Activated CD4-positive, alpha-beta T cell treated with anti-CD3 and anti-CD28 coated beads, Interleukin-2, amount 10 ng/mL, durations not matched to agents 7 days and 5 days (primary cell): ENCODE results near the gene BIRC3. TPM values are rescaled to one million over a fixed set of nuclear protein-coding genes. Genes with fewer than 3 reads are reported as not detected.
"Not testable (repeated sequence)": the region's sequence is repeated elsewhere in the genome, so short reads cannot be mapped to it uniquely, and the experiment has no call there.

Experiments
- CTCF ChIA-PET: fragments of 350-600 bp; sonication (Branson Sonifier 250); formaldehyde crosslinking; loops from one replicate; lab custom pipeline; 2021; ENCODE audit warnings: antibody characterized with exemption; lab: Charles Lee
- POLR2A ChIA-PET: fragments of 350-600 bp; sonication (Branson Sonifier 250); formaldehyde crosslinking; loops from one replicate; lab custom pipeline; 2021; ENCODE audit warnings: antibody characterized with exemption; lab: Charles Lee
- DNase-seq: peaks from one replicate; pipeline ENCODE4 v3.0.0-alpha.2; 2020
- H3K27ac Mint-ChIP-seq: one replicate; pipeline ENCODE4 v1.8.0; 2021; ENCODE audit warnings: mild to moderate bottlenecking, moderate library complexity, mixed read lengths
- H3K27me3 Mint-ChIP-seq: one replicate; pipeline ENCODE4 v1.8.0; 2021; ENCODE audit warnings: mixed read lengths
- H3K36me3 Mint-ChIP-seq: one replicate; pipeline ENCODE4 v1.8.0; 2021; ENCODE audit warnings: low read depth, mixed read lengths
- H3K4me1 Mint-ChIP-seq: one replicate; pipeline ENCODE4 v1.8.0; 2021; ENCODE audit warnings: mixed read lengths
- H3K4me3 Mint-ChIP-seq: one replicate; pipeline ENCODE4 v1.8.0; 2021; ENCODE audit warnings: mild to moderate bottlenecking, moderate library complexity, mixed read lengths
- H3K9me3 Mint-ChIP-seq: one replicate; pipeline ENCODE4 v1.8.0; 2021; ENCODE audit warnings: mixed read lengths
- total RNA-seq, 2 experiments: library from RNA; stranded (reverse); gene quantifications; one replicate each; pipeline ENCODE4 v1.2.3, GENCODE V29; 2021

The BIRC3 gene
- total RNA-seq, 2 experiments from 2014 or later, result 33.1 to 39.6 TPM

- not testable (repeated sequence) for DNase-seq, H3K9me3 Mint-ChIP-seq, H3K4me3 Mint-ChIP-seq, H3K27ac Mint-ChIP-seq, H3K27me3 Mint-ChIP-seq
- Mint-ChIP-seq H3K36me3 (peaks cover 16% of the 10 kb centered on the region), H3K4me1 (peaks cover 17% of the 10 kb centered on the region)
- ChIA-PET POLR2A (interaction anchor here (1.4 kb wide), 1 partner anchor 272 kb away, joined by 4 read pairs; no protein-coding TSS in a partner anchor), CTCF (interaction anchor here (0.8 to 2.8 kb wide), 27 partner anchors 7 to 325 kb away, joined by 3 to 19 read pairs (median 5); partner anchors contain the start of gene BIRC3)
Observed at GRCh38 chr11:102341311-102341710, 24.0 kb downstream of the BIRC3 start.

GRCh38 chr11:102341844-102342318 lies 24.6 kb downstream of the BIRC3 start:
- peak; percentile 85 for DNase-seq
- Mint-ChIP-seq H3K9me3 (no peaks in the 10 kb centered on the region), H3K4me1 (peaks cover 17% of the 10 kb centered on the region), H3K27ac (no peak overlapping the region), H3K36me3 (peaks cover 14% of the 10 kb centered on the region), H3K27me3 (no peaks in the 10 kb centered on the region), H3K4me3 (no peak overlapping the region)
- ChIA-PET CTCF (interaction anchor here (0.7 to 2.8 kb wide), 31 partner anchors 8 to 325 kb away, joined by 3 to 19 read pairs (median 4); partner anchors contain the start of gene BIRC3), POLR2A (interaction anchor here (1.4 kb wide), 1 partner anchor 271 kb away, joined by 4 read pairs; no protein-coding TSS in a partner anchor)

- no peak overlapping the region for H3K27ac Mint-ChIP-seq
- no peak for DNase-seq
- CTCF ChIA-PET, result interaction anchor here (0.7 to 1.4 kb wide), 4 partner anchors 56 to 427 kb away, joined by 3 to 16 read pairs (median 3); no protein-coding TSS in a partner anchor
- H3K36me3 Mint-ChIP-seq, result peaks cover 6% of the 10 kb centered on the region
- peaks cover 26% of the 10 kb centered on the region for H3K4me1 Mint-ChIP-seq
- POLR2A ChIA-PET, result interaction anchor here (0.7 kb wide), 1 partner anchor 40 kb away, joined by 3 read pairs; no protein-coding TSS in a partner anchor
- H3K27me3 Mint-ChIP-seq, result no peaks in the 10 kb centered on the region
- no peaks in the 10 kb centered on the region for H3K9me3 Mint-ChIP-seq
- H3K4me3 Mint-ChIP-seq, result no peak overlapping the region
Observed at GRCh38 chr11:102343809-102344208, 26.5 kb downstream of the BIRC3 start.

GRCh38 chr11:102345904-102346303 lies 28.6 kb downstream of the BIRC3 start:
- DNase-seq, result no peak
- Mint-ChIP-seq H3K27me3 (no peaks in the 10 kb centered on the region), H3K4me1 (peaks cover 31% of the 10 kb centered on the region), H3K27ac (peak overlapping the region; percentile 99), H3K36me3 (peaks cover 15% of the 10 kb centered on the region), H3K4me3 (peak overlapping the region; percentile 91), H3K9me3 (no peaks in the 10 kb centered on the region)
- CTCF ChIA-PET, result interaction anchor here (1.0 kb wide), 1 partner anchor 14 kb away, joined by 3 read pairs; no protein-coding TSS in a partner anchor
- POLR2A ChIA-PET, result no interaction called here

- DNase-seq, result no peak
- Mint-ChIP-seq H3K9me3 (no peaks in the 10 kb centered on the region), H3K4me1 (peaks cover 34% of the 10 kb centered on the region), H3K27ac (peak overlapping the region; percentile 99), H3K36me3 (peaks cover 19% of the 10 kb centered on the region), H3K27me3 (no peaks in the 10 kb centered on the region), H3K4me3 (peak overlapping the region; percentile 91)
- ChIA-PET CTCF (interaction anchor here (1.0 kb wide), 1 partner anchor 14 kb away, joined by 3 read pairs; no protein-coding TSS in a partner anchor), POLR2A (no interaction called here)
Observed at GRCh38 chr11:102346456-102346747, 29.1 kb downstream of the BIRC3 start.

GRCh38 chr11:102346748-102347461 lies 29.6 kb downstream of the BIRC3 start, which contains the start of gene BIRC2:
TSS of gene BIRC2 (plus strand) at chr11:102347214. CDS start at chr11:102349855, 2,641 bp downstream.
- Mint-ChIP-seq H3K27ac (peak within 1 kb of the TSS; percentile 99), H3K36me3 (peaks cover 24% of the 10 kb centered on the region), H3K4me1 (peaks cover 32% of the 10 kb centered on the region), H3K27me3 (no peaks in the 10 kb centered on the region), H3K4me3 (peak within 1 kb of the TSS; percentile 91), H3K9me3 (no peaks in the 10 kb centered on the region)
- CTCF ChIA-PET, result interaction anchor here (1.0 kb wide), 1 partner anchor 13 kb away, joined by 3 read pairs; no protein-coding TSS in a partner anchor
- DNase-seq, result peak; percentile 93
- POLR2A ChIA-PET, result no interaction called here

- Mint-ChIP-seq H3K4me3 (peak overlapping the region; percentile 91), H3K36me3 (peaks cover 28% of the 10 kb centered on the region), H3K9me3 (no peaks in the 10 kb centered on the region), H3K27me3 (no peaks in the 10 kb centered on the region), H3K27ac (peak overlapping the region; percentile 99), H3K4me1 (peaks cover 30% of the 10 kb centered on the region)
- ChIA-PET POLR2A (no interaction called here), CTCF (interaction anchor here (1.7 to 3.0 kb wide), 2 partner anchors 13 to 54 kb away, joined by 5 to 17 read pairs; no protein-coding TSS in a partner anchor)
- peak; percentile 24 for DNase-seq
Observed at GRCh38 chr11:102347462-102348370, 30.4 kb downstream of the BIRC3 start.

GRCh38 chr11:102357116-102357515 lies 39.8 kb downstream of the BIRC3 start:
- ChIA-PET CTCF (no interaction called here), POLR2A (no interaction called here)
- Mint-ChIP-seq H3K9me3 (peaks cover 26% of the 10 kb centered on the region), H3K4me1 (peaks cover 47% of the 10 kb centered on the region), H3K36me3 (peaks cover 82% of the 10 kb centered on the region), H3K4me3 (no peak overlapping the region), H3K27me3 (no peaks in the 10 kb centered on the region), H3K27ac (no peak overlapping the region)
- DNase-seq, result no peak

GRCh38 chr11:102359372-102359771 lies 42.1 kb downstream of the BIRC3 start:
- Mint-ChIP-seq H3K4me3 (no peak overlapping the region), H3K27me3 (no peaks in the 10 kb centered on the region), H3K4me1 (peaks cover 54% of the 10 kb centered on the region), H3K36me3 (peaks cover 86% of the 10 kb centered on the region), H3K9me3 (peaks cover 24% of the 10 kb centered on the region), H3K27ac (no peak overlapping the region)
- ChIA-PET CTCF (interaction anchor here (0.6 to 2.8 kb wide), 6 partner anchors 10 to 254 kb away, joined by 3 to 17 read pairs (median 4); no protein-coding TSS in a partner anchor), POLR2A (no interaction called here)
- no peak for DNase-seq

GRCh38 chr11:102360681-102361080 lies 43.4 kb downstream of the BIRC3 start:
- Mint-ChIP-seq H3K4me1 (peaks cover 51% of the 10 kb centered on the region), H3K27ac (peak overlapping the region; percentile 87), H3K27me3 (no peaks in the 10 kb centered on the region), H3K9me3 (peaks cover 21% of the 10 kb centered on the region), H3K4me3 (peak overlapping the region; percentile 17), H3K36me3 (peaks cover 86% of the 10 kb centered on the region)
- POLR2A ChIA-PET, result no interaction called here
- CTCF ChIA-PET, result interaction anchor here (0.6 to 2.8 kb wide), 6 partner anchors 11 to 209 kb away, joined by 3 to 17 read pairs (median 4); no protein-coding TSS in a partner anchor
- peak; percentile 23 for DNase-seq

- H3K27me3 Mint-ChIP-seq, result no peaks in the 10 kb centered on the region
- peaks cover 84% of the 10 kb centered on the region for H3K36me3 Mint-ChIP-seq
- peak; percentile 71 for DNase-seq
- peak overlapping the region; percentile 17 for H3K4me3 Mint-ChIP-seq
- peaks cover 54% of the 10 kb centered on the region for H3K4me1 Mint-ChIP-seq
- peaks cover 21% of the 10 kb centered on the region for H3K9me3 Mint-ChIP-seq
- H3K27ac Mint-ChIP-seq, result peak overlapping the region; percentile 87
- POLR2A ChIA-PET, result no interaction called here
- CTCF ChIA-PET, result interaction anchor here (0.5 to 2.8 kb wide), 7 partner anchors 10 to 28 kb away, joined by 3 to 17 read pairs (median 3); no protein-coding TSS in a partner anchor
Observed at GRCh38 chr11:102361086-102362031, 44.1 kb downstream of the BIRC3 start.
